Mesenchymal stem cell (in vitro differentiated cells and primary cell): ENCODE data around the gene RHCE.
"Not testable (repeated sequence)": the region's sequence is repeated elsewhere in the genome, so short reads cannot be mapped to it uniquely, and the experiment has no call there.

Source experiments
- DNase-seq: peaks from one replicate; pipeline ENCODE4 v3.0.0-alpha.2; 2013
- H2AFZ ChIP-seq: one replicate; pipeline ENCODE4 v1.6.1; 2013; ENCODE audit warnings: low read depth, mild to moderate bottlenecking, control low read depth, inconsistent platforms, low read length, moderate library complexity
- H2AK5ac ChIP-seq: 2 replicates; pipeline ENCODE4 v1.6.1; 2013; ENCODE audit warnings: low read length, moderate library complexity, mild to moderate bottlenecking, inconsistent platforms; ENCODE audit not compliant: severe bottlenecking
- H2BK120ac ChIP-seq: one replicate; pipeline ENCODE4 v1.6.1; 2013; ENCODE audit warnings: low read depth, mild to moderate bottlenecking, inconsistent platforms, low read length, moderate library complexity
- H2BK12ac ChIP-seq, 2 experiments: one replicate each; pipeline ENCODE4 v1.6.1; 2013; ENCODE audit warnings: inconsistent platforms in 2 of 2, low read length in 2 of 2, mild to moderate bottlenecking in 2 of 2, moderate library complexity in 2 of 2, control low read depth in 1 of 2
- H2BK15ac ChIP-seq: one replicate; pipeline ENCODE4 v1.6.1; 2013; ENCODE audit warnings: mild to moderate bottlenecking, low read depth, inconsistent platforms; ENCODE audit not compliant: poor library complexity, severe bottlenecking
- H2BK5ac ChIP-seq: 2 replicates; pipeline ENCODE4 v1.6.1; 2013; ENCODE audit warnings: low read depth, mild to moderate bottlenecking, low read length, control low read depth, inconsistent platforms; ENCODE audit not compliant: poor library complexity, severe bottlenecking
- H3K14ac ChIP-seq, 2 experiments: one replicate each; pipeline ENCODE4 v1.6.1; 2013; ENCODE audit warnings: inconsistent platforms in 2 of 2, low read length in 2 of 2, control low read depth in 1 of 2, mild to moderate bottlenecking in 1 of 2, moderate library complexity in 1 of 2
- H3K18ac ChIP-seq, 2 experiments: one replicate each; pipeline ENCODE4 v1.6.1; 2013; ENCODE audit warnings: inconsistent platforms in 2 of 2, low read length in 2 of 2, control low read depth in 1 of 2, low read depth in 1 of 2, mild to moderate bottlenecking in 1 of 2
- H3K23ac ChIP-seq, 2 experiments: one replicate each; pipeline ENCODE4 v1.6.1; 2013; ENCODE audit warnings: inconsistent platforms in 2 of 2, low read length in 2 of 2, mild to moderate bottlenecking in 2 of 2, moderate library complexity in 2 of 2, control low read depth in 1 of 2
- H3K27ac ChIP-seq: 2 replicates; pipeline ENCODE4 v1.5.1; 2013; ENCODE audit warnings: mild to moderate bottlenecking, moderate library complexity, low read length, control low read depth, inconsistent platforms; ENCODE audit not compliant: poor library complexity, severe bottlenecking
- H3K27me3 ChIP-seq, 2 experiments: 2 replicates each; pipeline versions ENCODE4 v1.6.1 to v1.7.0; 2013; ENCODE audit warnings: low read length in 2 of 2, mild to moderate bottlenecking in 2 of 2, moderate library complexity in 2 of 2, control low read depth in 1 of 2, inconsistent platforms in 1 of 2; ENCODE audit not compliant: control insufficient read depth in 1 of 2, insufficient read depth in 1 of 2
- H3K36me3 ChIP-seq, 2 experiments: 2 replicates each; pipeline versions ENCODE4 v1.6.1 to v1.7.0; 2013; ENCODE audit warnings: low read length in 2 of 2, control low read depth in 1 of 2, inconsistent platforms in 1 of 2, low read depth in 1 of 2, mild to moderate bottlenecking in 1 of 2; ENCODE audit not compliant: insufficient read depth in 2 of 2, control insufficient read depth in 1 of 2
- H3K4ac ChIP-seq, 2 experiments: one replicate each; pipeline ENCODE4 v1.6.1; 2013; ENCODE audit warnings: inconsistent platforms in 2 of 2, low read length in 2 of 2, mild to moderate bottlenecking in 2 of 2, moderate library complexity in 2 of 2, control low read depth in 1 of 2, low read depth in 1 of 2
- H3K4me1 ChIP-seq: 2 replicates; pipeline ENCODE4 v1.6.1; 2013; ENCODE audit warnings: low read depth, low read length, control low read depth; ENCODE audit not compliant: control insufficient read depth, insufficient read depth
- H3K4me2 ChIP-seq: 2 replicates; pipeline ENCODE4 v1.6.1; 2013; ENCODE audit warnings: low read length, mild to moderate bottlenecking, inconsistent platforms; ENCODE audit not compliant: poor library complexity, severe bottlenecking
- H3K4me3 ChIP-seq, 2 experiments: 2 replicates each; pipeline versions ENCODE4 v1.5.1 to v1.7.0; 2013; ENCODE audit warnings: low read length in 2 of 2, mild to moderate bottlenecking in 2 of 2, control low read depth in 1 of 2, low read depth in 1 of 2; ENCODE audit not compliant: insufficient read depth in 1 of 2
- H3K79me1 ChIP-seq: replicated peaks from 2 replicates; pipeline ENCODE4 v1.6.1; 2013; ENCODE audit warnings: mild to moderate bottlenecking, control low read depth, low read length, inconsistent platforms; ENCODE audit not compliant: poor library complexity, severe bottlenecking
- H3K9ac ChIP-seq: 2 replicates; pipeline ENCODE4 v1.7.0; 2013; ENCODE audit warnings: mild to moderate bottlenecking, low read length, moderate library complexity
- H3K9me3 ChIP-seq: 2 replicates; pipeline ENCODE4 v1.7.0; 2013; ENCODE audit warnings: mild to moderate bottlenecking, low read length; ENCODE audit not compliant: control insufficient read depth
- H4K8ac ChIP-seq: one replicate; pipeline ENCODE4 v1.6.1; 2013; ENCODE audit warnings: inconsistent platforms, mild to moderate bottlenecking, low read length, moderate library complexity
- H4K91ac ChIP-seq: one replicate; pipeline ENCODE4 v1.6.1; 2013; ENCODE audit warnings: mild to moderate bottlenecking, low read length, inconsistent platforms
- WGBS: methylation state at CpG from one replicate; pipeline ENCODE4 v1.1.7; 2013; ENCODE audit warnings: mixed read lengths; 5-methylcytosine and 5-hydroxymethylcytosine counted together

RHCE gene

DNA sequence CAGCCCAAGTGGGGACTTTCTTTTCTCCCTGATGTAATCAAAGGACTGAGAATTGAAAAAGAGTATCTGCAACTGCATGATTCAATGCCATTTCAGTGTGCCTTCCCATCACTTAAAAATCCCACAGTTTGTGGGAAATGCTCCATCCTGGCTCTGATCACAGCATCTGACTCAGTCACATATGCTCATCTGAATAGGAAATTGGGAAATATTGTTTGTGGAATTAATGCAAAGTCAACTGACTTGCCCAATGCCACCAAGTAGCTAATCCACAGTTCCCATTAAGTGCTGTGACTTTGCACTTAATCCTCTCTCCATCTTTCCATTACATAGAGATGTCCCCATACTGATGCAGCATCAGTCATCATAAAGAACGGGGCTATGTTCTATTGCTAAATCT, 37.5 kb downstream of the RHCE start:
- H3K9ac ChIP-seq = peak overlapping the region; percentile 53
- not testable (repeated sequence) for H2BK5ac ChIP-seq, H2AFZ ChIP-seq, H2BK15ac ChIP-seq, H3K18ac ChIP-seq, H3K4me3 ChIP-seq, H3K4me2 ChIP-seq, H3K4ac ChIP-seq, H3K36me3 ChIP-seq, H3K9me3 ChIP-seq, H2AK5ac ChIP-seq, H4K91ac ChIP-seq, H3K27me3 ChIP-seq, H3K27ac ChIP-seq, H4K8ac ChIP-seq, H3K79me1 ChIP-seq, H3K4me1 ChIP-seq, H3K14ac ChIP-seq, H2BK120ac ChIP-seq, H2BK12ac ChIP-seq, H3K23ac ChIP-seq
- WGBS = no CpG with 5 or more reads among the region's 1 CpG
- peak; percentile 52 for DNase-seq

DNA sequence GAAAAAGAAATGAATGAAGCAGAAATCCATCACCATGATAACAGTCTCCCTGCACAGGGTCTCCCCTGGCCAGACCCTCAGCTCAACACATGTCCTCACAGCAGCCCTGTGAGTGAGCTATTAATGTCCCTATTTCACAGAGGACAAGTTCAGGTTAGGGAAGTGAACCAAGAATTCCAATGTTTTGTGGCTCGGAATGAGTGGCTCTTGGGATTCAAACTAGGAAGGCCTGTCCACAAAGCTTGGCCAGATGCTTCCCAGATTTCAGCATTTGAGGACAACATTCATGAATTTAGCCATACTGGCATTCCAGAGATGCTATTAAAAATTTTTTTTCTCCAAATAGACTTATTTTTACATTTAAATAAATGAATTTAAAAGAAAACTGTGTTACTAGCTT, 38.1 kb downstream of the RHCE start:
- not testable (repeated sequence) for H3K4me2 ChIP-seq, H3K36me3 ChIP-seq, H4K8ac ChIP-seq, H2AK5ac ChIP-seq, H3K4me1 ChIP-seq, H3K79me1 ChIP-seq, H3K23ac ChIP-seq, H3K4ac ChIP-seq, H3K4me3 ChIP-seq, DNase-seq, H2AFZ ChIP-seq, H3K27ac ChIP-seq, H3K18ac ChIP-seq, H3K9me3 ChIP-seq, H2BK12ac ChIP-seq, H4K91ac ChIP-seq, H3K14ac ChIP-seq, H2BK15ac ChIP-seq, H2BK120ac ChIP-seq, H3K27me3 ChIP-seq, H2BK5ac ChIP-seq
- 87% methylated on average over 1 of the region's 1 CpG for WGBS
- peak overlapping the region; percentile 53 for H3K9ac ChIP-seq

GRCh38 chr1:25378367-25378766, 42.3 kb downstream of the RHCE start:
- not testable (repeated sequence) for H3K4ac ChIP-seq, H4K91ac ChIP-seq, H3K27ac ChIP-seq, H3K4me1 ChIP-seq, H2BK5ac ChIP-seq, H3K4me3 ChIP-seq, H3K14ac ChIP-seq, H4K8ac ChIP-seq, H3K27me3 ChIP-seq, H2BK12ac ChIP-seq, H3K9ac ChIP-seq, H3K36me3 ChIP-seq, DNase-seq, H2BK120ac ChIP-seq, H3K18ac ChIP-seq, H2AFZ ChIP-seq, H2AK5ac ChIP-seq, H3K9me3 ChIP-seq, H3K79me1 ChIP-seq, H3K4me2 ChIP-seq, H3K23ac ChIP-seq, H2BK15ac ChIP-seq
- 78% methylated on average over 3 of the region's 3 CpGs for WGBS

- H3K4me2 ChIP-seq, H3K79me1 ChIP-seq: not testable (repeated sequence)
- WGBS = 76% methylated on average over 6 of the region's 7 CpGs
Observed at GRCh38 chr1:25371757-25372156, 48.9 kb downstream of the RHCE start.

More at GRCh38 chr1:25371757-25372156, 48.9 kb downstream of the RHCE start:
- not testable (repeated sequence) for H2BK5ac ChIP-seq, H3K9me3 ChIP-seq, H2BK120ac ChIP-seq, H3K27me3 ChIP-seq, H2BK12ac ChIP-seq, H3K4me1 ChIP-seq, H3K4ac ChIP-seq, H4K8ac ChIP-seq, H3K14ac ChIP-seq, H3K23ac ChIP-seq, H2AK5ac ChIP-seq, H3K36me3 ChIP-seq, H2BK15ac ChIP-seq, H4K91ac ChIP-seq, H2AFZ ChIP-seq, H3K18ac ChIP-seq
- Histone ChIP-seq H3K27ac (peak overlapping the region; percentile 34), H3K4me3 (peak overlapping the region in 1 of 2 experiments; percentile 49), H3K9ac (peak overlapping the region; percentile 70)
- peak; percentile 17 for DNase-seq
